Transverse colon (tissue), 4 donors: ENCODE measurements around the gene TCF7L2.

Experiments
- POLR2AphosphoS5 ChIP-seq, 3 donors: sonication (generic); formaldehyde crosslinking; IDR thresholded peaks; one replicate each; pipeline ENCODE4 v1.6.1; 2016; ENCODE audit warnings: antibody characterized with exemption in 3 of 3
- TF ChIP-seq, protein P1 (sequence below), 5 experiments: fragments of 200-600 bp in 3 of 5; fragments of 450-650 bp in 2 of 5; sonication (generic) in 3 of 5; IDR thresholded peaks; 1 replicate in 2 of 5; 2 replicates in 3 of 5; pipeline ENCODE4 v1.5.1; 2016 to 2017; ENCODE audit warnings: antibody characterized with exemption in 5 of 5, inconsistent platforms in 3 of 5, mild to moderate bottlenecking in 2 of 5, moderate library complexity in 1 of 5

DNA sequence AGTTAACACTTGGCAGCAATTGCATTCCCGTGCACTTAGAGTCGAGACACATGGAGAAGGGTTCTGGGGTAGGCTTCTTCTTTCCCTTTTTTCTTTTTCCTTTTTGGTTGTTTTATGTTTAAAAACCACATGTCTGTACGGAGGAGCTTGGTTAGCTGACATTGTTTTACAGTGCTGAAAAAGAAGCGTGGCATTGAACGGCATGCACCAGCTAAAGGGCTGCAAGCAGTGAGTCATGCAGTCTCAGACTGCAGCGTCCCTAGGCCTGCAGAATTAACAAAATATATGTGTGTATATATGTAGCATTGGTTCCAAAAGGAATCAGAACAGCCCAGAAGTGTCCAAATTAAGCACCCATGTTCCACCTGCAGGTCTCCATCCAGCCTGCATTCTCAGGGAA lies 211.0 kb downstream of the TCF7L2 start:
- TF ChIP-seq POLR2AphosphoS5 (IDR thresholded peaks at IDR 0.05) = no peak
- TF ChIP-seq, protein P1, sequence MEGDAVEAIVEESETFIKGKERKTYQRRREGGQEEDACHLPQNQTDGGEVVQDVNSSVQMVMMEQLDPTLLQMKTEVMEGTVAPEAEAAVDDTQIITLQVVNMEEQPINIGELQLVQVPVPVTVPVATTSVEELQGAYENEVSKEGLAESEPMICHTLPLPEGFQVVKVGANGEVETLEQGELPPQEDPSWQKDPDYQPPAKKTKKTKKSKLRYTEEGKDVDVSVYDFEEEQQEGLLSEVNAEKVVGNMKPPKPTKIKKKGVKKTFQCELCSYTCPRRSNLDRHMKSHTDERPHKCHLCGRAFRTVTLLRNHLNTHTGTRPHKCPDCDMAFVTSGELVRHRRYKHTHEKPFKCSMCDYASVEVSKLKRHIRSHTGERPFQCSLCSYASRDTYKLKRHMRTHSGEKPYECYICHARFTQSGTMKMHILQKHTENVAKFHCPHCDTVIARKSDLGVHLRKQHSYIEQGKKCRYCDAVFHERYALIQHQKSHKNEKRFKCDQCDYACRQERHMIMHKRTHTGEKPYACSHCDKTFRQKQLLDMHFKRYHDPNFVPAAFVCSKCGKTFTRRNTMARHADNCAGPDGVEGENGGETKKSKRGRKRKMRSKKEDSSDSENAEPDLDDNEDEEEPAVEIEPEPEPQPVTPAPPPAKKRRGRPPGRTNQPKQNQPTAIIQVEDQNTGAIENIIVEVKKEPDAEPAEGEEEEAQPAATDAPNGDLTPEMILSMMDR (IDR thresholded peaks at IDR 0.05) = no peak
